TTC549 (cell line): ENCODE results near the gene PTPRK.

Experiments
- FAIRE-seq: peaks from 2 replicates; lab custom pipeline; 2012; peaks lifted over from hg19 to GRCh38; lab: Jason Lieb, UNC

Gene PTPRK

DNA sequence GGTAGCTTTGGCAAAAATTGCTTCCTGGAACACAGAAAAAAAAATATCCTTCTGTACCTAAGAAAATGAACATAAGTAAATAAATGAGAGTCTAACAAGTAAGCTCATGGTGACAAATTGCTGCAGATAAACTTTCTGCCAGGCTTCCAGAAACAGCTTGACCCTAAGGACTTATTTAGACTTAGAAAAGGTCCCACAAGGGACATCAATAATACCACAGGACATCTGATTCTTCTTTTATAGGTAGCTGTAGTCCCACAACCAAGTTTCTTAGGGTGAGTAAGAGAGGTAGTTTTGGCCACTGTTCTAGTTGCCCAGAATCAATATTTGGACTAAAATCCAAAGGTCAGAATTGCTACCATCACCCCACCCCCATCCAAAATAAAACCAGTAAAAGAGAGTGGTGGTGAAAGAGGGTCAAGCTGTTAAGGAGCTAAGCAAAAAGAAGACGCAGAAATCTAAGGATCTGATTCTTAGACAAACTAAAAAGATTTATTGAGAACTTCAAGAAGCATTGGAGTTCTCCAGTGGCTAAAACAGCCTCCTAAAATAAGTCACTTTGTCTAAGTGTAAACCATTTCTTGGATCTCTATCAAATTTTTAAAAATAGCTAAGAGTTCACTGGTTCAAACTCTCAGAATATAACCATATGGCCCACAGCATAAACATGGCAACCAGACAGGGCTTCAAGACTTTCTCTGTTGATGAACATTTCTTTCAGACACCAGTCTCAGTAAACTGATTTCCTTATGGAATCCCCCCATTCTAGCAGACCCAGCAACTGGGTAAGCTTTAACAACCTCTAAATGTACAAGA, 180.6 kb downstream of the PTPRK start:
- FAIRE-seq: no peak

DNA sequence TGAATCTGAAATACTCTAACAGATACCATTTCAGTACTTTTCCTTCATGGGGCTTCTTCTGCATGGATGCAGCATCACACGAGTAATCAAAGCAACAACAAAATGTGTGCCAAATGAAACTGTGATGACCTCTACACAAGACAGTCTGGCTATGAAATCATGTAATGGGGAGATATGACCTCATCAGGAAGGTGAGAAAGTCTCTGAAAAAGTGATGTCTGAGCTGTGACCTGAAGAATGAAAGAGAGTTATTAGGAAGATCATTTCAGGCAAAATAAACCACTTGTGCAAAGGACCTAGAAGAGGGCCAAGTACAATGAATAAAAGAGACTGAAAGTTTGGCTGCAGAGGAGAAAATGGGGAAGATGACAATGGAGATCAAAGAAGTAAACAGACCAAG, 182.8 kb downstream of the PTPRK start:
- no peak for FAIRE-seq

DNA sequence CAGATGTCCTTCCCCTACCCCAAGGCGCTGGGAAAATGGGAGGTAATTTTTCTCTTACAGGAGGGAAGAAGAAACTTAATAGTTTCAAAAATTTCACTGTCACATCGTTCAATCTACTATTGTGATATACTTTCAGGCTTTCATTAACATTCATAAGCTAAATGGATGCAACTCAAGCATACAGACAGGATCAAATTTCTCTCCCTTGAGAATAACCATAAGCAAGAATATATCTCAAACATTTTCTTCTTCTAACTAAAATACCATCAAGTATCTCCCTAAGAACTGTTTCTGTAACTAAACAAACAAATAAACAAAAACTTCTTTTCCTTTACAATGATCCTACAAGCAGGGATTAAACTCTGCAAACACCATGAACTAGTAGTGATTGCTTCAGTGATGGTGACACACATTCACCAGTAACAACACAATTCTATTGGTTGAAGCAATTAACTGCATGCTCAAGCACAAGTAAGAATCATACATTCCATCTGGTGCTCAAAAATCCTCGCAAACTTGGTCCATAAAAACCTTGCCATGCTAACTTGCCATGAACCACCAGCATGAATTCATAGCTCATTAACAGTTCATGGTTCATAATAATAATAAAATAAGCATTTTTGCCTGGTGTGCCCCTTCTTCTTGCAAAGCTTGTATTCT, 183.8 kb downstream of the PTPRK start:
- FAIRE-seq: no peak

DNA sequence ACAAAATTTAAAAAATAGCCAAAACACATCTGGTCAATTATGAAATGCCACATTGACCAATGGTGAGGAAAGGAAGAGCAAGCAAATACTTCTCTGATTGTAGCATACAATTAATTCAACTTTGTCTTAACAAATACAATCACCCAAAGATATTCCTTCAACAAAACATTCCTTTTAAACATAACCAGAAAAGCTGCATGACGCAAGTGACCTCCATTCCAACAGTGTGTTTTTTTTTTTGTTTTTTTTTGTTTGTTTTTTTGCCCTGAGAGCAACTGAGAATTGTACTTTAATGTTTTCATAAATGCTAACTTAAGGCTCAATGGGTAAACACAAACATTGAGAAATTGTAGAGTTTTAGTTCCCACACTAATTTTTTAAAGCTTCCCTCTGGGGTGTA, 184.4 kb downstream of the PTPRK start:
- no peak for FAIRE-seq

DNA sequence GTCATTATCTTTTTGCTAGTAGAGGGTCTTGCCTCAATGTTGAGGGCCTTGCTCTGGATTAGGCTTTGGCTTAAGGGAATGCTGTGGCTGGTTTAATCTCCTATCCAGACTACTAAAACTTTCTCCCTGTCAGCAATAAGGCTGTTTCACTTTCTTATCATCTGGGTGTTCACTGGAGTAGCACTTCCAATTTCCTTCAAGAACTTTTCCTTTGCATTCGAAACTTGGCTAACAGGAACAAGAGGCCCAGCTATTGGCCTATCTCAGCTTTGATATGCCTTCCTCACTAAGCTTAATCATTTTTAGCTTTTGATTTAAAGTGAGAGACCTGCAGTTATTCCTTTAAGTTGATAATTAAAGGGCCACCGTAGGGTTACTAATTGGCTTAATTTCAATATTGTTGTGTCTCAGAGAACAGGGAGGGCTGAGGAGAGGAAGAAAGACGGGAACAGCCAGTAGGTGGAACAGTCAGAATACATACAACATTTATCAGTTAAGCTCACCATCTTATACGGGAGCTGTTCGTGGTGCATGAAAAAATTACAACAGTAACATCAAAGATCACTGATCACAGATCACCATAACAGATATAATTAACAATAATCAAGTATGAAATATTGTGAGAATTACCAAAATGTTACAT, 186.7 kb downstream of the PTPRK start:
- FAIRE-seq: no peak

DNA sequence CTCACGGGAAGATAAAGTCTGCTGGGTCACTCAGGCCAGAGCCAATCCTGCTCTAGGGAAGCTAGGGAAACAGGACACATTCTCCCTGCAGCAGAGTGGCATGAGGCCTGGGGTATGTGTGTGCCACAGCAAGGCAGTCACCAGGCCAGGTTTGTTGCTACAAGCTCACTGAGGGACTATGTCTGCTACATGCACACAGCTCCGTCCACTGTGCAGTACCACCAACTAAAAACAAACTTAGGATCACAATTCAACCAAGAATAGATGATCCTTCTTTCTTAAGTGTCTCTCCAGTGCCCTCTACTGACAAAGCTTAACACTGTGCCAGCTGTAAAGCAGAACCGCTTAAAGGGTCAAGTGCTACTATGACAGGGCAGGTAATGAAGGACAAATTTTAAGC, 192.5 kb downstream of the PTPRK start:
- no peak for FAIRE-seq

DNA sequence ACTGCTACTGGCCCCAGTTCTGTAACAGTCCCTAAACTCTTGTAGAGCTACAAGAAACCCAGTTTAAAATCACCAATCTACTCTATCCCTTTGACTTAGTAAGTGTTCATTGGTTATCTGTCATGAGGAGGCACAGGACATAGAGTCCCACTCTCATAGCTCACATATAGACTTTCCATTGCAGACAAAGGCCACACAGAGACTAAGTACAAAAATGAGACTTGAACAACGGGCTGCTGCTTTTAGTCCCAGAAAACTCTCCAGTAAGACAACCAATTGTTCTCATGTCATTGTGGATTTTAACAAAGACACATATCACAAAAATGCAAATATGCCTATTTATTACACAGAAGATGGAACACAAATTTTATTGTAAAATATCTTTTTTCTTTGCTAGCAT, 197.4 kb downstream of the PTPRK start:
- FAIRE-seq: no peak

DNA sequence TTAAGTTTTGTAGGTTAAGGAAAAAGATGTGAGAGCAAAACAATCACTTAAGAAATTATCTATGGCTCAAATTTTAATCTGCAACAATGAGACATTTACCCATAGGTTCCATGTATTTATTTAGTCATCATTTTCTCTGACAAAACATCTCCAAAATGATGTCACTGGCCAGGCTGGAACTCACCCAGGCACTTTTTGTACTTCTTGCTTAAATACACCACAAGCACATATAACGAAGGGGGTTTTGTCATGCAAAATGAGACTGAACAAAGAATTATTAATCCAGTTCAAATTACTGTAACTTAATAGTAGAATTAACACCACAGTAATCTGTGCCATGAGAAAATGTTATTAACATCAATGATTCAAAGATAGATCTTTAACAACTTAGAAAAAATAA, 200.5 kb downstream of the PTPRK start:
- no peak for FAIRE-seq

DNA sequence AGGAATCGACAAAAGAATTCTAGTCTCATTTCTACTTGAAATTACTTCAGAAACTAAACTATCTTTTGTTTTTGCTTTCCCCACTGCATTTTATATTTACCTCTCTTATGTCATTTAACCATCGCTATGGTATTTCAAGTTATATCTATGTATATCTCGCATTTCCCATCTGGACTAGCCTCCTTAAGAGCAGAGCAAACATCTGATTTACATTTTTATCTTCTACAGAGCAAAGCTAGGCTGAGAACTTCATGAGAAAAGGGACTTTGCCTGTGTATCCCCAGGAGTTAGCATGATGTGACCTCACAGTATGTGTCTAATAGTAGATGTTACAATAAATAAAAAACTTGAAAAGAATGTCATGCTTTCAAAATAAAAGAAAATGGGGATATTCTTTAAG, 201.2 kb downstream of the PTPRK start:
- FAIRE-seq: no peak

DNA sequence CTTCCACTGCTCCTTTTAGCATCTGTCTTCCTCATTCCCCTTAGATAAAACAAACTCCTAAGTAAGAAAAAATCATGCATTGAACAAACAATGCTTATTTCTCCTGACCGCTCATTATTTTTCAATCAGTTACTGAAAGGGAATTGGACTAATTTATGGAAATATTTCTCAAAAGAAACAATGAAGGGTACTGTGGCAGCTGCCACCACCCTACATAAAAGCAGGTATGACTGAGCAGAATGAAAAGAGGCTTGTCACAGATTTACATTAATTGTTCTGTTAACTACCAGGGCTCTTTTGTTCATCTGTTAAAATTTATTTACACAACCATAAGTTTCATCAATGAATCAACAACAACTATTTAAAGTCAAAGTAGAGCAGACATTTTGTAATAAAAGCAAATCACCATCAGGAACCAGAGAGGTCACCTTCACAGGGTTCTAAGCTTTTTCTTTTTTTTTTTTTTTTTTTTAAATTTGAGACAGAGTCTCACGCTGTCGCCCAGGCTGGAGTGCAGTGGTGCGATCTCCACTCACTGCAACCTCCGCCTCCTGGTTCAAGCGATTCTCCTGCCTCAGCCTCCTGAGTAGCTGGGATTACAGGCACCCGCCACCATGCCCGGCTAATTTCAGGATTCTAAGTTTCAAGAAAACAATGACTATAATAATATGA, 204.0 kb downstream of the PTPRK start:
- no peak for FAIRE-seq

DNA sequence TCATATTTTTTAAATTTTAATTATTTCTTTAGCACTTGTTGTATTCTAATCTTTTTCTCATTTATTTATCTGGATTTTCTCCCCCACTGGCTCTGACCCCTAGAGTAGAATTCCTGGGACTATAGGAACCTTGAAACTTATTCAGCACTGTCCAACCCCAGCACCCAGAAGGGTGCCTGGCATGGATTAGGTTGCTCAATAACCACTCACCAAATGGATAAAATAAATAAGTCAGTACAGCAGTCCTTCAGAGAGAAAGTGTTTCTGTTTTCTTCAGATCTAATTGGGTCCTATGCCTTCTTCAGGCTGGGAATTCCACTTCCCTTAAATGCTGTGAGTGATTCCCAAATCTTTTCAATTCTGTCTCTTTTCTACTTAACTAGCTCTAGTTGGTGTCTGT, 206.2 kb downstream of the PTPRK start:
- no peak for FAIRE-seq

DNA sequence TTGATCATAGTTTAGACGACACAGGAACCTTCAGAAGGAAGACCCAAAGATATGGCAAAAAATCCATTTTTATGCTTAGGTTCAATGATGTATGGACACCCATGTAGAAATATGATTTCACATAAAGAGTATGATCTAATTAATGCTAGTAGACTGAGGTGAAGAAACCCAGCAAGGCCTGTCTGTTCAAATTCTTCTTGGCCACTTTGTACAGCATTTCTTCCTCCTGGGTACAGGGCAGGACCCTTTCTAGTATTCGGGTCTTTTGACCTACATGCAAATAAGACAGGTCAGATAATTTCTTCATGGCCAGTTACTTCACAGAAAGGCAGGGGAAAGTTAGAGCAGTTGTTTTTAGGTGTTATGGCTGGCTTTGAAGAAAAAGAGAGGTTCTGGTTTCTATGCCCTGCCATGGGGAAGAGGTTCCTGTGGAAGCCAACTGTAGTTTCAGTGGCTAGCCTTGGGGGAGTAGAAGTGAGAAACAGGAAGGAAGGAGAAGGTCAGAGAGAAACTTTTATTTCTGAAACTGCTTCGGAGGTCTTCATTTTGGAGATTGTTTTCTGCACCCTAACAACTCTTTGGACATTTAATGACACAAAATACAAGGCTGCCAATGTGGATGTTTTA, 208.3 kb downstream of the PTPRK start:
- FAIRE-seq: no peak

DNA sequence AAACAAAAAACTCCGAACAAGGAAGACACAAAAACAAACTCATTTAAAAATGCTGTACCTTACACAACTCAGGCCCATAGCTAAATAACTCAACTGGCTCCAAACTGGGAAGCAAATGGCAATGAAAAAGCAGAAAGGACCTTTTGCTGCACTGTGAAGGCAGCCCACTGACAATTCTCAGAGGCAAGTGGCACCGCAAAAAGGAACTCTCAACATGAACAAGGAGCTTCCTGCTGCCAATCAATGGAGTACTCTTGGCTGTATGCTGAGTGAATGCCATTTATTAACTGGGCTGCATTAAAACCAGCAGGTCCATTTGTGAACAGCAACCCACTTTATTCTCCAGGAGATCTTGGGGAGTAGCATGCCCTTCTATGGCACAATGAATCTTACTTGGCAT, 209.9 kb downstream of the PTPRK start:
- no peak for FAIRE-seq

DNA sequence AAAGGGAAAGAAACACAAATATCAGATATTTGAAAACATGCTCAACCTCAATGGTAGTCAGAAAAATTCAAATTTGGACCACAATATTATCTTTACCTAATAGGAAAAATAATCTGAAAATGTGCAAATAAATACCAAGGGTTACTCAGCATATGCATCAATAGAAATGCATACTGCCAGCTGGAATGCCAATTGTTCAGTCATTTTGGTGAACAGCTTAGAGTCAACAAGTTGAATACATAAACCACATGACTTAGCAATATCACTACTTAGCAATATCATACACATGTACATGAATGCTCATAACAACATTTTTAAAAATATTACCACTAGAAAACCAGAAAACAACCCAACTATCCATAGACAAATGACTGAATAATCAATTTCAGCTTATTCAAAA, 212.7 kb downstream of the PTPRK start:
- FAIRE-seq: no peak

DNA sequence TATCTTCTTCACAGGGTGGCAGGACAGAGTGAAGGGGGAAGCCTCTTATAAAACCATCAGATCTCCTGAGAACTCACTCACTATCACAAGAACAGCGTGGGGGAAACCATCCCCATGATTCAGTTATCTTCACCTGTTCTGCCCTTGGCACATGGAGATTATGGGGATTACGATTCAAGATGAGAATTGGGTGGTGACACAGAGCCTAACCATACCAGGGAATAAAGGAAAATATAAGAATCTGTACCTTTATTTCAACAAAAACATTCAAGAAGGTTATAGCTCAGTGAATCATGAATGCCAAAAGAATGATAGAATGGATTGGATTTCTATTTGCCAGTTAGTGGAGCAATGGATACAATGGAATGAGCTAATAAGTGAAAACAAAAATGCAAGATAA, 214.4 kb downstream of the PTPRK start:
- FAIRE-seq: no peak

DNA sequence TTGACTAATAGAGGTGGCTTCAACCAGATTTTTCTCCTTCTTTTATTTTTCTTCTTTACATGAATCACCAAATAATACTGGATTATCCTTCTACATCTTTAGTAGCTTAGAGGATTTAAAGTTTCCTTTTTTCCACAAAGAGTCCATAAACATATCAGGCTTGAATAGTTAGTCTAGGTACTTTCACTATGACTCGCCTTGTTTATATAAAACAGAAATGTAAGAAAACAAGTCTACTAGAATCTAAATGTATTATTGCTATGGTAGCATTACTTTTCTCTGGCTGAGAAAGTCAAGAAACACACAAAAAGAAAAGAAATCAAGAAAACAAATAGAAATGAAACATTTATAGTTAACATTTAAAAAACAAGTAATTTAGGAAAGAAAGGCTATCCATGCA, 215.2 kb downstream of the PTPRK start:
- no peak for FAIRE-seq

DNA sequence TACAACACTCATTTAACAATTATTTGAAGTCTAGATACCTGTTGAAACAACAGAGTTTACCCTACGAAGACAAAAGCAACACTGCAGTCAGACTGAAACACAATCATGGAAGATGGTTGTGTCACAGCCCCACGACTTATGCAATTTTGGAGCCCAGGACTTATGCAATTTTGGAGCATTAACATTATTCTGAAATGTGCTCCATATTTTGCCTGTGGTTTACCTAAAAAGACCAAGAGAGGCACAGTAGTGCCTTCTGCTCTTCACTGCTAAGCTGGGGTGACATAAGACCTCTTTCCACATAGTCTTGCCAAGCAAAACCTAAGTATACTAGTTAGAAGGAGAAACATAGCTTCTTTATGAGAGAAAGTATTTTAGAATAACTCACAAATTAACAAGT, 216.5 kb downstream of the PTPRK start:
- FAIRE-seq: no peak

DNA sequence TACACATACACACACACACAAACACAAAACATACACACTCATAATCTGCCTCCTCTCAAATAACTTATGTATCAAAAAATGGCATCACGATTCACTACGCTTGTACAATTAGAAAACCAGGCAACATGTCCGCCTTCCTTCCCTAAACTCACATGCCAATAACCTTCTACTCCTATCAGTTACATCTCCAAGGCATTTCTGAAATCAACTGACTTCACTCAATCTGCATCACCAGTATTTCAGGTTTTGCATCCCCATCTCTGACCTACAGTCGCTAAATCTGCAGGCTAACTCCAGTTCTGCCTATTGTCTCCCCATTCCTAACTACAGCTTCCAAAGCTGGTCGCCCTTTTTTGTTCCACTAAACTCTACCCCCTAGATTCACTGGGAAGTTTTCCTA, 217.5 kb downstream of the PTPRK start:
- no peak for FAIRE-seq

DNA sequence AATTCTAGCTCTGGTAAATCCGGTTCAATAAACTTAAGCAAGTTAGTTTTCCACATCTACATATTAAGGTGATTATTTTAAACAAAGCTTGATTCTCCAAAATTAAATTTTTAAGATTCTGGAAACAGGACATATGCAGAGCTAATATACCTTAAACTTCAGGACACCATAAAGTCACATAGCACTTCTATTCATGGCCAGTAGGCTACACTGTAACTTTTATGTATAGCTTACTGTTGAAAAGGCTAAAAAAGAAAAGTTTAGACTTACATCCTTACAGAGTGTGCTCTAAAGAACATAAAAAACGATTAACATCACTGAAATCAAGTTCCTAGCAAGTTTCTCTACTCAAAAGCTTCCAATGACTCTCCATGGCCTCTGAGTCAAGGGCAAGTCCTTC, 224.7 kb downstream of the PTPRK start:
- FAIRE-seq: no peak

DNA sequence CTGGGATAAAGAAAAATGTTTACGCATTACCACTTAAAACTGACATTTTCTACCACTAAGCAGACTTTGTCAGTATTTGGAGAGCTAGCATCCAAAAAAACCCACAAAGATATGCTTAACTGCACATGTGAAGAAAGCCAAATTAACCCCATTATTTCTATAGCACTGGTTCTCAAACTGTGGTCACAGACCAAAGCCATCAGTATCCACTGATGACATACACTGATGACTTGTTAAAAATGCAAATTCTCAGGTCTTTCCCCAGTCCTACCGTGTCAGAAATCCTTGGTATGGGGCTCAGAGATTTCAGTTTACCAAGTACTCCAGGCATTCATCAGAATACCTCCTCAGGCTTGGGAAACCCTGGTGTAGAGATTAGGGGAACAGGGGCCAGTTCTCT, 230.2 kb downstream of the PTPRK start:
- no peak for FAIRE-seq

DNA sequence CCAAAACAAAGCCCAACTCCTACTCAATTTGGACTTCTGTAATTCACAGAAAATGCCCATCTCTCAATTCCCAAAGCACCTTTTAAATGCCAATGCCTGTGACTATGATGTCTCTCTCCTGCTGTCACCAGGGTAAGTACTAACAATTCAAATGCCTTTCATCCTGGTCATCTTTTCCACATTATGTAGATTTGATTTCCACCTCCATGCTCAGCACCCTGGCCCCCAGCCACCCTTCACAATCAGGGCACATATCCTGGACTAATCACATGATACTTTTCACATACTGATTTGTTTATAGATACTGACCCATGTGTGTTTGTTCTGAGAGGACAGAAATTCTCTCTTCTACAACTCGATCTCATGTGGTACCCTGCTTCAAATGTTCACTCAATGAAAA, 236.3 kb downstream of the PTPRK start:
- no peak for FAIRE-seq

DNA sequence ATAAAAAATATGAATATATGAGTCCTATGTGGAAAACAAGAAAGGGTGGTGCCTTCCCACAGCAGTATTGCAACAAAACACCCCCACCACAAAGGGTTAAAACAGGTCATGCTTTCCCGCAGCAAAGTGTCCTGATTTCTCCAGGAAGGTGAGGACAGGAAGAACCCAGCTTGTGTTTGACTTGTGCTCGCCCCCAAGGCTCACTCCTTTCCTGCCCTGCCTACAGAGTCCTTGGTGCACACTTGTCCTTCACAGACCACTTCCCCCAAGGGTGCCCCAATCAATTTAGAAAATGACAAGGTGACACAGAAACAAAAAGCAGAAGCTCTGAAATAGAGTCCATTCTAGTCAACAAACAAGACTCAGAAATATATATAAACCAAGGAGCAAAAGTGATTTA, 237.4 kb downstream of the PTPRK start:
- FAIRE-seq: no peak

DNA sequence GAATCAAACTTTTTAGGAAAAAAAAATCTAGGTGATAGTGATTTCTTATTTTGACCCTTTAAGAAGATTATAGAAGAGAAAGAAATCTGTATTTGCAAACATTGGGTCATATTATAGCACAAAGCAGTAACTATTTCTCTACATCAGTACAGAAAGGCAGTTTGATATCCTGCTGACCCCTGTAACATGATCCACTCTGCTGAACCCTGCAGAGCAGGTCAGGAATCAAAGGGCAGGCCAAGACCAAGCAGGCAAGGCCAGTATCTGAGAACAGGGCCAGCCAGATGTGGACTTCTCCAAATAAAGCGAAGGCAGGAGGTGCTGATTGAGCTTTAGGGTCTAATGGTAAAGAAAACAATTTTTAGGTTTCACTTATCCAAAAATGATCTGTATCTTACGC, 239.4 kb downstream of the PTPRK start:
- no peak for FAIRE-seq
